Activated T-helper 9 cell treated with anti-CD3 and anti-CD28 coated beads, Interleukin-2, amount 50 U/mL, for 16 hours (primary cell): Measurements from ENCODE around the gene SORBS1.

Experiments
- DNase-seq: peaks from one replicate; pipeline ENCODE4 v3.0.0-alpha.2; 2020; ENCODE audit warnings: low read depth

Gene SORBS1

DNA sequence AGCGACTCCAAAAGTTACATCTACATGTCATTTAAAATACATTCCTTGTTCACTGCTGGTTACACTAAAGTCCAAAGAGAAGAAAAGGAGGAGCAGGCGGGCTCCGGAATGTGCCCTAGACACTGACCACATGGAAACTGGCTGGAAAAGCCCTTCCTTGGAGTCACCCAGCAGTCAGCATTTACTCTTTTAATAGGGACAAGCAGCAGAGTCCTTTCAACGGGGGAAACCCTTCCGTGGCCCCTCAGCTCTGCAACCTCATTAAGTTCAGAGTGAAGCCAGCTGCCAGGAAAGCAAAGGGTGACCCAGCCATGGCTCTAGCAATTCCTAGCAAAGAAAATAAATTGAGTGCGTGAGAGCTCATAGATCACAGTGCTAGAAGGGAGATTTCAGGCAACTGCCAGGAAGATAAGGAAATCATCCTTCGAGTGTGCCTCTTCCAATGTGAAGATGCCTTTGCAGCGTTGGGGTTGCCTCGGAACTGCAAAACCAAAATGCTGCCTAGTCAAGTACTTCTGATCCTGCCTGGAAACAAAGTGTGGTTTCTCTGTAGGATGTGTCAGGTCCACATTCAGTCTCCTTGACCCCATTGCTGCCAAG is 101.6 kb downstream of the SORBS1 start:
- DNase-seq = no peak

DNA sequence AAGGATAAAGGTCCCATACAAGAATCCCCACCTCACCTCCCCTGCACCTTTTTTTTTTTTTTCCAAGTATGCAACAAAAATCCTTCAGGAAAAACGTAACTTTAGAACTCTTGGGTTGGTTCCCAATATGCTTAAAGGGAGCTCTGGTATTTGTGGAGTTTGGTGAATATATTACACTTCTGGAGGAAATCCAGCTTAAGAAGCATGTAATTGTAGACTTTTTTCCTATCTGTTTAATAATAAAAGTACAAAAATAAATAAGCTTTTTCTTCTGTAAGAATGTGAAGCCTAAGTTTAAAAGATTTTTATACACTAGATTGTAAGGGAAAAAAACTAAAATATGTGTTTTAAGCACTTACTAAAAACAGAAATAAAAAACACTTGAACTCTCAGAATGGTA is 102.3 kb downstream of the SORBS1 start:
- no peak for DNase-seq

DNA sequence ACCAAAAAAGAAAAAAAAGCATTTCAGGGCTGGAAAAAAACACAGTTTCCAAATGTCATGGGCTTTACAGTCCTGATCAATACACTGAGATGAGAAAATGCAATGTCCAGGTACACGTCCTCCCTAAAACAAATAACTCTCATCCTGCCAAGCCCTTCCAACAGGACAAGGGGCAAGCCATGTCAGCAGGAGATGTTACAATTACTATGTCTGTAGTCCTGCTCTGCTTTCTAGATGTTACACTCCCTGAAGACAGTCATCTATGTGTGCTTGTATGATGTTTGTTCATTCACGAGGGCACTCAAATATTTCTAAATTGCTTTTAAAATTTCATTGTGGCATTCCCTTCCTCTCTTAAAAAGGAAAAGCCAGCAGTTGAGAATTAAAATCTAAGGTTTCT is 103.2 kb downstream of the SORBS1 start:
- DNase-seq = no peak

DNA sequence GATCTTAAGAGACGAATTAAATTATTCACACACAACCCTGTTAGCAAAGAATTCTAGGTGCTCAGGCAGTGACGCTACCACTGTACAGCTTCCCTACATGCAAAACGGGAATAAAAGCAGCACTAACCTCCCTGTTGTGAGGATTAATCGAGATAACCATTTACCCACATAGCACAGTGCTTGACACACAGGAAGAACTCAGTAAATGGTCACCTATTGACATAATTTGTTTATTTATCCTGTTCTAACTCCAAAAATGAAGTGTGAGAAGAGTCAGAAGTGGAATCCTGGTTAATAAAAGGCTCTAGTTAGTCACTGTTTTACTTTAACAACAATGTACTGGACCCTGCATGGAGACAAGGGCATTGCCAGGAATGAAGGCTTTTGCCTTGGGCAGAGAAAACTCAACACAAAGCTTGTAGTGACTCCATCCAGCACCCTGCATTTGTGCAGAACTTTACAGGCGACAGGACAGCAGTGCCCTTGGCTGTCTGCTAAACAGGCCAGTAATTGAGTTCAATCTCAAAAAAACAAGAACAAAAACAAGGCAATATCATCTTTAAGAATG is 103.8 kb downstream of the SORBS1 start:
- no peak for DNase-seq

DNA sequence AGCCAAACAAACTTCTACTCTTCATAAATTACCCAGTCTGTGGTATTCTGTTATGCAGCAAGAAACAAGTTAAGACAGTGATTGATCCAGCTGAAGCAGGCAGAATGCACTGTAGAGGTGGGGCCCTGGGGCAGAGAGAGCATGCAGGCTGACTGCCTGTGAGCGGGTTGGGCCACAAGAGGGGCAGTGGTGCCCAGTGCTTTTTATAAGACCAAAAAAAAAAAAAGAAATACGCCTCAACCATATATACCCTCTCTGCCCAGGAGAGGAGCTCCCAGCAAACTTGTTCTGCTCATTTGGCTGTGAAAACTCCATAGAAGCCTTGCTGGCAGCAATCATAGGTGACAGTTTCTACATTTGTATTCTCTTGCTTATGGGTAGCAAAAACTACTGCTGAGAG is 104.7 kb downstream of the SORBS1 start:
- no peak for DNase-seq

DNA sequence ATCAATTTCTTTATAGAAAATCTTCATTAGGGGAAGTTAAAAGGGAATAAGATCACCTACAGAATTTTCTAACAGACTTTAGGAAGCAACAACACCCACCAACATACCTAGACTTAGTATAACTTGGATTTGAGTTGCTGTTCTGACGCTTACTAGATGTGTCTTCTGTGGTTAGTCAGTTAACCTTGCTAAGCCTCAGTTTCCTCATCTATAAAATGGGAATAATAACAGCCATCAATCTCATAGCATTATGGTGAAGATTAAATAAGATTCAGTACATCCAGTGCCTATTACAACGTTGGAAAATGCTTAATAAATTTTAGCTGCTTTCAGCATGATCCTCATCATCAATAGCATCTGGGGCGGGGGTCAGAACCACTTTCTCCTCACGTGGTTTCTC is 106.2 kb downstream of the SORBS1 start:
- no peak for DNase-seq

DNA sequence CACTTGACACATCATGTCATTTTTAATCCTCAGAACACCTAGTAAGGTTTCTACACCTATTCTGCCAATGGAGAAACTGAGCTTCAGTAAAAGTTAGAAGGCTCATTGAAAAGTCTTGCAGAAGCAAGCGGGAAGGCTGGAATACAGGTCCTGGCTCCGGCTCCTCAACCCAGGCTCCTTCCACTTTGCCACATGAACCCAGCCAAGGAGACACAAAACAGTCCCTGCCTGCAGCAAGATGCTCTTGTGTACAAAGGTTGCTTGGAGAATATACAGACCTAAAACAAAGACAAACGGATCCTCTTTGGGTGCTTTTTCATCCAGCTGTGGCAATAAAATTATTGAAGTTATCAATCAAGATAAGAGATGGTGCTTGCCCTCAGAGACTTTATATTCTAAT is 106.8 kb downstream of the SORBS1 start:
- DNase-seq = no peak

DNA sequence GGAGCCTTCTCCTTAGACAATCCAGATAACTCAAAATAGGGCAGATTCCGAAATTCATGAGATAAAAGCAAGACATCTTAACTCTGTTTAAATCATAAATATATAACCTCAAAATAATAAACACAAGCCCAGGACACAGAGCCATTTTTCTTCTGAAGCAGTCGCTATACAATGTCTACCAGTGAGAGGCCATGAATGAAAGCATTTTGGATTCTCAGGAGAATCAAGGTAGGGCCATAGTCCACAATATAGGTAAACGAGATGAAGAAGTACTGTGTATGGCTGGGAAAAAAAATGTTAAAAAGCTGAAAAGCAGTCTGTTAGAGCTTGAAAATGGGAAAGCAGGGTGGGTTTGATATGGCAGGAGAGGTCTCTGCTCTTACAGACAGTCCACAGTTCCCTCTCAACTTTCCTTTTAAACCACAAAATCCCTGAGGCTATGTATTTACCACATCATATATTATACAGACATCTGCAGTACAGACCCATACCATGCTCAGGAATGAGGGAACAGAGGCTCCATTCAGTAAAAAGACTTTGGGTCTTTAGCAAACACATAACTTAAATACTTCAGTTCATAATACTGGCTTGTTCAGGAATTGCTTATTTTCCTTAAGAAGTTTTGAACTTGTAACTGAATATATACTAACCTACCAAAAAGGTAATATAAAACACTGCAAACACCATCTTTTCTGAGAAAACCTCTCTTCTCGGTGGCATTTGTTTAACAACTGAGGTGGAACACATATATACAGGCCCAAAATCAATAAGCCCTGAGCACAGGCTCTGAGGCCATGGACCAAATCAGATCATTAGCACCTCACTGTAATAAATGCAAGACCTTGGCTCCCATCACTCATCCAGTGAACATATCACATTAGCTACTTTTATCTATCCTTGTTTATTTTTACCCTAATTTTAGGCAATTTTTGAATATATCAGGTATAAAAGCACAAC is 109.3 kb downstream of the SORBS1 start:
- no peak for DNase-seq

DNA sequence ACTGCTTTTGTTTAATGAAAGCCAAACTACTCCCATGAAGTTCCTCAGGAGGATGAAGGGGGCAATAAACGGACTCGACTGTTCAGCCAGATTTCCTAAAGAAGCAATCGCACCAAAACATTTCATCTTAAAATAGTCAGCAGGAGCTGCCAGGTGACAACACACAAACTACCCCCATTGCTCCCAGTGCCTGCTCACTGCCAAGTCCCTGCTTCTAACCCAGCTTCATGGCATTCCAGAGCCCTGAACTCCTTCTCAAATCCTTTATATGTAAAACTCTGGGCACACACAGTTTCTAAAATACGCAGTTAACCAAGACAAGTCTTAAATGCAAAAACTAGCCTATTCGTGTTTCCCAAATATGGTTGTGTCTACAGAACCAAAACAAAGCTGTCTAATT is 110.0 kb downstream of the SORBS1 start:
- DNase-seq = no peak

DNA sequence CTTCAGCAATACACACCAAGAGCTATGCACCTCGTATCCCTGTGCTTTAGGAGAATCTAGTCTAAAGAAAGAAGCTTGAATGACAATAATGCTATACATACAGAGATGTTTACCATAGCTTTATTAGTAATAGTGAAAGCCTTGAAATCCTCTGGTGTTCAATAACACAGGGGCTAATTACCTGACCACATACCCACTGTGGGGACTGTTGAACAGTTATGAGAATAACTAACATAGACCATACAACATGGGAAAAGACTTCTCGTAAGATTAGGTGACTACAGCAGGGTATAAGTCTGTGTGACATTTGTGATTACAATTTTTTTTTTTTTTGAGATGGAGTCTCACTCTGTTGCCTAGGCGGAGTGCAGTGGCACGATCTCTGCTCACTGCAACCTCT is 111.0 kb downstream of the SORBS1 start:
- DNase-seq = no peak

DNA sequence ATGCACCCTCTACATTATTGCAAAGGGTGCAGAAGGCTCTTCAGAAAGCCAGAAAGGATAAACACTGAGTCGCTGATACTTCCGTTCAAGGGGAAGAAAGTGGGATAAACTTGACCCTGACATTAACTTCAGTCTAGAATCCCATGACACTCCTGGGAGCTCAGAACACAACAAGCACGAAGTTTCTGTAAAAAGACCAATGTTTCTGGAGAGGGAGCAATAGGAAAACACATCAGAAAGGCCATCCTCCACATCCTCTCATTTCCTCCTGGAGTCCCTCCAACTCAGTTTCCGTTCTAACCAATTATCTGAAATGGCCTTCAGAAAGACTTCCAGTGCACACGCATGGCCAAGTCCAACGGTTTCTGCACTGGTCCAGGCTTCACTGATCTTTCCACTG is 113.5 kb downstream of the SORBS1 start:
- no peak for DNase-seq

DNA sequence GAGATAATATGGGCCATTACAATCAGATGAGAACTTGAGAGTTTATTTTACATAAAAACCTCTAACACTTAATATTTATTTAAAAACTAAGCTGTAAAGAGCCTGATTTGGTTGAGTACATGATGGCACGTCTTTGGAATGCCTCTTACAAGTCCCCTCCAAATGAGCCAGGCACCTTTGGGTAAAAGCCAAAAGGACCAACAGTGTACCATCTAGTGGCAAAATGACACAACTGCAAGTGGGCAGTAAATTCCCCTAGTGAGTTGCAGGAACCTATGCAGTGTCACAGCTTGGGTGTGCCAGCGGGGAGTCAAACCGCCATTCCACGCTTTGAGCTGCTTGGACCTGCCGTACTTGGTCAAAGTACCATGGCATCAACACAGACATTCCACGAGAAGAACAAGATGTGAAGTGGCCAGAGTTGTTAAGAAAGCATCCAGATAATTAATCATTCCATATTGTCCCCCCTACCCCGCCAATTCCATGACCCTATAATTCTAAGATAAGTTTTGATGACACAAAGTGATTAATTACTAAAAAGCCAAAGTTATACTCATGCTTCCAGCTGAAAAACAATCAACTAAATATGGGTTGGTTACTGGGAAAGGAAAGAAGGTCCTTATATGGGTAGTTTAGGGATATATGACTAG is 115.2 kb downstream of the SORBS1 start:
- DNase-seq = no peak

DNA sequence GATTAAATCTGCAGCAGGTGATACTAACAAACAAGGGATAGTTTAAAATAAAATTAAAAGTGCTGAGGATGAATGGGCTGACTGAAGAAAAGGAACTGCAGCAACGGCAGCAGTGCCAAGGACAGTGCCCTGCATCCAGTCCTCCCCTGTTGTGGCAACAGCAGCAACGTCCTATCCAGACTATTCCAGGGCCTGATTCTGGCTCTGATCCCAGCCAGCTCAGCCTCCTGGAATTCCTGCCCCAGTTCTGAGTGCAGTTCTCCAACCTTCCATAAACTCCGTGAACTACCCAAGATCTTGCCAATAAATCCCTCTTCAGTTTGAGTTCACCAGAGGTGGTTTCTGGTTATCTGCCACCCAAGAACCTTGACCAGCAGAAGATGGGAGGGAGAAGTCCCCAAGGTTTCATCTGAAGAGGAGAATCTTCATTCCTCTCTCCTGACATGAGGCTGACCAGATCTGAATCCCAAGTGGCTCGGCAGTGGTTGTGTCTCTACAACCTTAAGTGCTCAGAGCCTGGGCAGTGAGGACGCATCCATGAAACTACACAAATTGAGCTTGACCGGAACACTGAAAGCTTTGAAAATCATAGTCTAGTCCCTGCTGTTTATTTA is 115.8 kb downstream of the SORBS1 start:
- no peak for DNase-seq

DNA sequence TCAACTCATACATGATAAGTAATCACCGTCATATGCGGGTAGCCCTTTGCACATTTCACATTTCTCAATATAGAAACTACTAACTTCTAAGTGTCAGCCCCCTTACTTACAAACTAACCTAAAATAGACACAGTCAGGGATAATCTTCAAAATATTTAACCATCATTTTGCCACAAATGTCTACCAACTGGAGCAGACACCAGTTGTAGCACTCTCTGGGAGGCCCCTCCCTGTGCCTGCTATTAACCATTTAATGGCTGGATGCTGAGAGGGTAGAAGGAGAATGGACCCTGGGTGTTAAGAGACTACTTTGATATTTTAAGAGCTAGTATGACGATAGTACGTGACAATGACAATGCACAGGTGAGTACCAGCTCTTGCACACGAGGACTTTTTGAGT is 116.4 kb downstream of the SORBS1 start:
- DNase-seq = no peak

DNA sequence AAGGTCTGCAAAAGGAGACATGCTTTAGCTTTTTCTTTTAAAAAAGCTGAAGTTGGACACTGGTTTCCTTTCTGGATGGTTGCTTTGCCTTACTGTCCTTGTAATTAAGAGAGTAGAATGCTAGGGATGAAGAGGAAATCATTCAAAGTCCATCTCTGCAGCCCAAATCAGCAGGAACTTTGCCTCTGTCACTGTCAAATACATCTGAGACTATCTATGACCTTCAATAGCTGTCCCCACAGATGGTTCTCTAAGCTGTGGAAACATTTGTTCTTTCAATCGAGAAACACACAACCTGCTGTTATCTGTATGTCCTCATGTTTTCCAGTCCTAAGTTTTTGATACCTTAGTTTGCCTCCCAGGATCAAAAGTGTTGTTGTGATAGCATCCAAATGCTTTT is 117.5 kb downstream of the SORBS1 start:
- DNase-seq = no peak

DNA sequence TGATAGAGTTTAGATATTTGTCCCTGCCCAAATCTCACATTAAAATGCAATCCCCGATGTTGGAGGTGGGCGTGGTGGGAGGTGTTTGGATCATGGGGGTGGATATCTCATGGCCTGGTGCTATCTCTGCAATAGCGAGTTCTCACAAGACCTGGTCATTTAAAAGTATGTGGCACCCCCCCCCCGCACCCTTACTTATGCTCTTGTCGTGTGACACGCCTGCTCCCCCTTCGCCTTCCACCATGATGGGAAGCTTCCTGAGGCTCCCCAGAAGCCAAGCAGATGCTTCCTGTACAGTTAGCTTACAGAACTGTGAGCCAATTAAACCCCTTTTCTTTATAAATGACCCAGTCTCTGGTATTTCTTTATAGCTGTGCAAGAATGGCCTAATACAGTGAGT is 118.8 kb downstream of the SORBS1 start:
- no peak for DNase-seq

DNA sequence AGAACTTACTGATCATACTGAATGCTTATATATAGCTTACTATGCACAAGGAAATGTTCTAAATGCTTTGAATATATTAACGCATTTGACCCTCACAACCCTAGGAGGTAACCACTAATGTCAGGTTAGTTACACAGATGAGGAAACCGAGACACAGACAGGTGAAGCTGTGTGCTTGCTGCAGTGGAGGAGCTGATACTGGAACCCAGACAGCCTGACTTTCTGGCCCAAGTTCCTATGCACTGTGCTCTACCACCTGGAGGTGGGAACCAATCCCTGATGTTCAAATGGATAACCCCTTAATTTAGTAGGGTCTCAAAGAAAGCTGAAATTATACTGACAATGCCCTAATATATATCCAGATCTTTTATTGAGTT is 119.6 kb downstream of the SORBS1 start:
- DNase-seq = no peak

DNA sequence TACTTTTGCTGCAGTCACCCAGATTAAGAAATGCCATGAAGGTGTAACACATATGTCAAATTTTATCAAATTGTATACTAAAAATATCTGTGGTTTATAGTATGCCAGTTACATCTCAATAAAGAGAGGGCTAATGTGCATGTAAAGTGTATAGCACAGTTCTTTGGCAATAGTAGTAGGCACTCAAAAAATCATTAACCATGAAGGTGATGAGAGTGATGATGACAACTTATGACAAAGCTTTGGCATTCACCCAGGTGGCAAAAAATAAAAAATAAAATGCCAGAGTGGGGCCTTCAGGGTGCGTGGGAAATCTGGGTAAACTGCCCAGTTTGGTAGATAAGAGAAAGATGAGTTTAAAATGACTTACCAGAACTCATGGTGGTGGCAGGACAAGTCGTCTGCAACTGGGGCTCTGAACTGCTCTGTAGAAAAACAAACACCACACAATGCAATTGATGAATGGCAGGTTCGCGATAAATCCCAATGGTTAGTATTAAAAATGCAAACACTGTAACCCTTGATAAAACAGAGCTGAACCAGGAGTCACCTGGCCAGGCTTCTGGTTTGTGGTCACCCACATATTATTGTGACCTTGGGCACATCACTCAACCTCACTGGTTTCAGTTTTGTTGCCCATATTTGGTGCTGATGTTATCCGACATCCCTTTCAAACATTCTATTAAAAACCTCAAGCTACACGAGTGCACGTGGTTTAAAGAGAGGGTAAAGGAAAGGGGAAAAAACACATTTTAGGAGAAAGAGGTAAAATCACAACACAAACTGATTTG is 120.2 kb downstream of the SORBS1 start:
- no peak for DNase-seq

DNA sequence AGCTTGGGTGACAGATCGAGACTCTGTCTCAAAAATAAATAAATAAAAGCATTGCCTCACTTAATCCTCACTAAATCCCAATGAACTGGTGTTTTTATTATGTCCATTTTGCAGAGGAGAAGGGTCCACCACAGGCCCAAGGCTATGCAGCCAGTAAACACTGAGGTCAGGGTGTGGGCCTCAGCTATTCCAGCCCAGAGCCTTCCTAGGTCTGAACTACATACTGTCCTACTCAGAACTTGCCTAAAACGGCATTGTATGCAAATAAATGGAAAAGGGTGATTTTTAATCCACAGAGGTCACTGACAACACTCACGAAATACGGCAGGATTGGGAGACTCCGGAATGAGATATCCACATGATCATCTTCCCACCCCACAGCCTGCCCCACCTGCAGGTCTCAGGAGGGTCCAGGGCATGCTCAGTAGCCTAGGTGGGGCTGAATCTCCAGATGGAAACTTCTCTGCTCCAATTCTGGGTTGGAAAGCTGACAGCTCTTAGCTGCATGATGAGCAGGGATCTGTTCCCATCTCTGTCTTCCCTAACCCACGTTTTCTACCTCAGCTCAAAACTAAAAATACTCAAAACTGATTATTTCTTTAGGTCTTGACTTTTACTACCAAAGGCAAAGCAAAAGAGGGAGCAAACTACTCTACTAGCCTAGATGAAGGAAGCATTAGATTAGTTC is 121.0 kb downstream of the SORBS1 start:
- no peak for DNase-seq

DNA sequence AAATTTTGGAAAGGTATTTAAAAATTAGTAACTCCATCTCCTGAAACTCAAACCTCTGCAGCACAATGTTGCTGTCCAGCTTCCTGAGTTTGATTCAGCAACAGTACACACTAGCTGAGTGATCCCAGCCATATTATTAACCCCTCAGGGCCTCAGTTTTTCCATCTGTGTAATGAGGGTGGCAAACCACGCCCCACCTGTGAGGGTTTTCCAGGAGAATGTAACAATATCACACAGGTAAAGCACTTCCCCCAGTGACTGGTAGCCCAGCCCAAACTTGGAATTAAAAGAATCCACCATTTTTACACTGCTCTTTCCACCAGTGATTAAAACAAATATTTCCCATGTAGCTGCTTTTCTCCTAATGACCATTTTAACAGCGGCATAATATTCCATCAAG is 122.4 kb downstream of the SORBS1 start:
- no peak for DNase-seq

DNA sequence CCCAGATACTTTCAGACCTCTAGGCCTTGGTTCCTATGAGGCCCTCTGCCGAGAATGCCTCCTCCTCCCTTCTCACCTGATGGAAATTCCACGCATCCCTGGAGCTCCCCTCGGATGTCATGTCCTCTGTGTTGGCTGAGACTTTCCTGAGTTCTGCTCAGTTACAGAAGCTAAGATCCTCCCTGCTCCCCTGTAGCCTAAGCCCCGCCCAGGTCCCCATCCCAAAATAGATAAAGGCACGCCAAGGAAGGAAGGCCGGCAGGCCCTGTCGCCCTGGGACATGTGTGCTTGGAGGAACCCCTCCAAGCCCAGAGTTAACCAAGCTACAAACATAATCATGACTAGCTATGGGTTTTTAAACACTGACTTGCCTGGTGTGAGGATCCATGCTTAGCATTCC is 123.5 kb downstream of the SORBS1 start:
- no peak for DNase-seq
